HepG2 (cell line): ENCODE results near the gene MAPRE3. TPM values are rescaled to one million over a fixed set of nuclear protein-coding genes. Genes with fewer than 3 reads are reported as not detected.

ENCODE experiments used
- ELF4 ChIP-seq: sonication (generic); formaldehyde crosslinking; IDR thresholded peaks from 2 replicates; pipeline ENCODE4 v1.5.0; 2020; ENCODE audit warnings: missing genetic modification reagents, mild to moderate bottlenecking, moderate library complexity, borderline replicate concordance
- FOXA1 ChIP-seq, 2 experiments: fragments of 450-650 bp in 1 of 2; sonication (generic) in 1 of 2; formaldehyde crosslinking in 1 of 2; IDR thresholded peaks; 2 replicates each; pipeline versions ENCODE4 v1.4.0 to v1.6.1; 2016 to 2020; ENCODE audit warnings: missing genetic modification reagents in 1 of 2
- FOXK1 ChIP-seq: sonication (generic); formaldehyde crosslinking; IDR thresholded peaks from 2 replicates; pipeline ENCODE4 v1.4.0; 2020; ENCODE audit warnings: low read depth, missing genetic modification reagents, borderline replicate concordance
- HIVEP1 ChIP-seq: sonication (generic); formaldehyde crosslinking; IDR thresholded peaks from 2 replicates; pipeline ENCODE4 v1.4.0; 2020; ENCODE audit warnings: mild to moderate bottlenecking, missing genetic modification reagents
- IKZF4 ChIP-seq: sonication (generic); formaldehyde crosslinking; IDR thresholded peaks from 2 replicates; pipeline ENCODE4 v1.5.1; 2020; ENCODE audit warnings: borderline replicate concordance, mild to moderate bottlenecking, low read depth, missing genetic modification reagents; ENCODE audit errors: not compliant biosample characterization
- MED1 ChIP-seq: sonication (generic); formaldehyde crosslinking; IDR thresholded peaks from 2 replicates; pipeline ENCODE4 v1.4.0; 2020; ENCODE audit warnings: missing genetic modification reagents
- MIER3 ChIP-seq: IDR thresholded peaks from 2 replicates; pipeline ENCODE4 v1.6.1; 2016; ENCODE audit warnings: missing compliant biosample characterization, borderline replicate concordance
- MTA3 ChIP-seq: sonication (generic); formaldehyde crosslinking; IDR thresholded peaks from 2 replicates; pipeline ENCODE4 v1.4.0; 2020; ENCODE audit warnings: missing genetic modification reagents
- NFYC ChIP-seq: IDR thresholded peaks from 2 replicates; pipeline ENCODE4 v1.6.1; 2016; ENCODE audit warnings: missing genetic modification reagents, missing compliant biosample characterization
- PHF21A ChIP-seq: sonication (generic); formaldehyde crosslinking; IDR thresholded peaks from 2 replicates; pipeline ENCODE4 v1.5.0; 2020; ENCODE audit warnings: mild to moderate bottlenecking, missing genetic modification reagents
- RARA ChIP-seq: IDR thresholded peaks from 2 replicates; pipeline ENCODE4 v1.6.1; 2016; ENCODE audit warnings: missing genetic modification reagents, missing compliant biosample characterization
- RORA ChIP-seq: sonication (generic); formaldehyde crosslinking; IDR thresholded peaks from 2 replicates; pipeline ENCODE4 v1.5.0; 2020; ENCODE audit warnings: mild to moderate bottlenecking, missing genetic modification reagents, moderate library complexity
- TRIM24 ChIP-seq: sonication (generic); formaldehyde crosslinking; IDR thresholded peaks from 2 replicates; pipeline ENCODE4 v1.8.0; 2022; ENCODE audit warnings: mild to moderate bottlenecking, missing genetic modification reagents
- ZBTB3 ChIP-seq: sonication (generic); formaldehyde crosslinking; IDR thresholded peaks from 2 replicates; pipeline ENCODE4 v1.4.0; 2020; ENCODE audit warnings: low read depth, mild to moderate bottlenecking, moderate library complexity, missing genetic modification reagents, borderline replicate concordance
- ZNF101 ChIP-seq: sonication (generic); formaldehyde crosslinking; IDR thresholded peaks from 2 replicates; pipeline ENCODE4 v1.4.0; 2020; ENCODE audit warnings: mild to moderate bottlenecking, low read depth, missing genetic modification reagents, borderline replicate concordance
- ZNF136 ChIP-seq: sonication (generic); formaldehyde crosslinking; IDR thresholded peaks from 2 replicates; pipeline ENCODE4 v1.8.1; 2022; ENCODE audit warnings: low read depth, mild to moderate bottlenecking, moderate library complexity, missing genetic modification reagents
- ZNF800 ChIP-seq: sonication (generic); formaldehyde crosslinking; IDR thresholded peaks from 2 replicates; pipeline ENCODE4 v1.4.0; 2020; ENCODE audit warnings: missing genetic modification reagents
- ZNF878 ChIP-seq: sonication (generic); formaldehyde crosslinking; IDR thresholded peaks from 2 replicates; pipeline ENCODE4 v1.8.1; 2023; ENCODE audit warnings: mild to moderate bottlenecking, missing genetic modification reagents, moderate library complexity
- ZSCAN12 ChIP-seq: sonication (generic); formaldehyde crosslinking; IDR thresholded peaks from 2 replicates; pipeline ENCODE4 v1.9.0; 2021; ENCODE audit warnings: mild to moderate bottlenecking, missing genetic modification reagents
- polyA plus RNA-seq, 8 experiments: library from polyadenylated mRNA; depleted of rRNA in 3 of 8; stranded (reverse) in 7 of 8; unstranded in 1 of 8; fragments of >200 nt; fragmentation: Illumina TruSeq in 4 of 8; extraction: Trizol in 4 of 8; gene quantifications; 2 replicates each; pipeline versions ENCODE4 v1.2.1 to v1.2.3, GENCODE V29; 2011 to 2016; ENCODE audit warnings: low read depth in 4 of 8, missing spikeins in 1 of 8, mixed read lengths in 1 of 8; ENCODE audit not compliant: insufficient read depth in 1 of 8
- total RNA-seq, 5 experiments: library from RNA; depleted of rRNA; stranded (reverse); fragments of >200 nt; fragmentation: Illumina TruSeq; extraction: Trizol; gene quantifications; 2 replicates each; pipeline ENCODE4 v1.2.3, GENCODE V29; 2016; ENCODE audit warnings: low read depth in 1 of 5
- TF ChIP-seq, protein P1 (sequence below): sonication (generic); formaldehyde crosslinking; IDR thresholded peaks from 2 replicates; pipeline ENCODE4 v1.4.0; 2020; ENCODE audit warnings: mild to moderate bottlenecking, missing genetic modification reagents, borderline replicate concordance
- TF ChIP-seq, protein P2 (sequence below): sonication (generic); formaldehyde crosslinking; conservative IDR thresholded peaks from 2 replicates; pipeline ENCODE4 v1.8.0; 2022; ENCODE audit warnings: missing genetic modification reagents

Gene MAPRE3
- total and polyA plus RNA-seq, 2 of the 13 experiments (the other 11 are each of a cell fraction or from before 2014, with no cell fraction given): 0.31 to 0.91 TPM

- TF ChIP-seq ZNF800 (CRISPR knock-in tag) (peak; percentile 96), FOXK1 (CRISPR knock-in tag) (peak; percentile 33), MIER3 (peak; percentile 75), RORA (CRISPR knock-in tag) (no peak), ZNF101 (CRISPR knock-in tag) (0 out of 2 replicates have a peak, but pooled peaks have one; percentile 74), NFYC (no peak), MED1 (CRISPR knock-in tag) (no peak; the same call in 1 of the 2 replicates), ZNF136 (peak; percentile 22; the same call in 1 of the 2 replicates), ELF4 (CRISPR knock-in tag) (0 out of 2 replicates have a peak, but pooled peaks have one; percentile 66), IKZF4 (CRISPR knock-in tag) (no peak), ZSCAN12 (0 out of 2 replicates have a peak, but pooled peaks have one; percentile 54), ZNF878 (CRISPR knock-in tag) (peak; percentile 22; the same call in 1 of the 2 replicates), PHF21A (CRISPR knock-in tag) (peak; percentile 71; the same call in 1 of the 2 replicates), MTA3 (CRISPR knock-in tag) (no peak), FOXA1 (IDR thresholded peaks at IDR 0.05) (no peak), FOXA1 (CRISPR knock-in tag; IDR thresholded peaks at IDR 0.05) (peak; percentile 5; the same call in 1 of the 2 replicates), ZBTB3 (CRISPR knock-in tag) (no peak), RARA (peak; percentile 43; the same call in 1 of the 2 replicates), HIVEP1 (CRISPR knock-in tag) (no peak; the same call in 1 of the 2 replicates), TRIM24 (CRISPR knock-in tag) (no peak)
- TF ChIP-seq, protein P1, sequence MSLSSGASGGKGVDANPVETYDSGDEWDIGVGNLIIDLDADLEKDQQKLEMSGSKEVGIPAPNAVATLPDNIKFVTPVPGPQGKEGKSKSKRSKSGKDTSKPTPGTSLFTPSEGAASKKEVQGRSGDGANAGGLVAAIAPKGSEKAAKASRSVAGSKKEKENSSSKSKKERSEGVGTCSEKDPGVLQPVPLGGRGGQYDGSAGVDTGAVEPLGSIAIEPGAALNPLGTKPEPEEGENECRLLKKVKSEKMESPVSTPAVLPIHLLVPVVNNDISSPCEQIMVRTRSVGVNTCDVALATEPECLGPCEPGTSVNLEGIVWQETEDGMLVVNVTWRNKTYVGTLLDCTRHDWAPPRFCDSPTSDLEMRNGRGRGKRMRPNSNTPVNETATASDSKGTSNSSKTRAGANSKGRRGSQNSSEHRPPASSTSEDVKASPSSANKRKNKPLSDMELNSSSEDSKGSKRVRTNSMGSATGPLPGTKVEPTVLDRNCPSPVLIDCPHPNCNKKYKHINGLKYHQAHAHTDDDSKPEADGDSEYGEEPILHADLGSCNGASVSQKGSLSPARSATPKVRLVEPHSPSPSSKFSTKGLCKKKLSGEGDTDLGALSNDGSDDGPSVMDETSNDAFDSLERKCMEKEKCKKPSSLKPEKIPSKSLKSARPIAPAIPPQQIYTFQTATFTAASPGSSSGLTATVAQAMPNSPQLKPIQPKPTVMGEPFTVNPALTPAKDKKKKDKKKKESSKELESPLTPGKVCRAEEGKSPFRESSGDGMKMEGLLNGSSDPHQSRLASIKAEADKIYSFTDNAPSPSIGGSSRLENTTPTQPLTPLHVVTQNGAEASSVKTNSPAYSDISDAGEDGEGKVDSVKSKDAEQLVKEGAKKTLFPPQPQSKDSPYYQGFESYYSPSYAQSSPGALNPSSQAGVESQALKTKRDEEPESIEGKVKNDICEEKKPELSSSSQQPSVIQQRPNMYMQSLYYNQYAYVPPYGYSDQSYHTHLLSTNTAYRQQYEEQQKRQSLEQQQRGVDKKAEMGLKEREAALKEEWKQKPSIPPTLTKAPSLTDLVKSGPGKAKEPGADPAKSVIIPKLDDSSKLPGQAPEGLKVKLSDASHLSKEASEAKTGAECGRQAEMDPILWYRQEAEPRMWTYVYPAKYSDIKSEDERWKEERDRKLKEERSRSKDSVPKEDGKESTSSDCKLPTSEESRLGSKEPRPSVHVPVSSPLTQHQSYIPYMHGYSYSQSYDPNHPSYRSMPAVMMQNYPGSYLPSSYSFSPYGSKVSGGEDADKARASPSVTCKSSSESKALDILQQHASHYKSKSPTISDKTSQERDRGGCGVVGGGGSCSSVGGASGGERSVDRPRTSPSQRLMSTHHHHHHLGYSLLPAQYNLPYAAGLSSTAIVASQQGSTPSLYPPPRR (CRISPR knock-in tag): no peak
- TF ChIP-seq, protein P2, sequence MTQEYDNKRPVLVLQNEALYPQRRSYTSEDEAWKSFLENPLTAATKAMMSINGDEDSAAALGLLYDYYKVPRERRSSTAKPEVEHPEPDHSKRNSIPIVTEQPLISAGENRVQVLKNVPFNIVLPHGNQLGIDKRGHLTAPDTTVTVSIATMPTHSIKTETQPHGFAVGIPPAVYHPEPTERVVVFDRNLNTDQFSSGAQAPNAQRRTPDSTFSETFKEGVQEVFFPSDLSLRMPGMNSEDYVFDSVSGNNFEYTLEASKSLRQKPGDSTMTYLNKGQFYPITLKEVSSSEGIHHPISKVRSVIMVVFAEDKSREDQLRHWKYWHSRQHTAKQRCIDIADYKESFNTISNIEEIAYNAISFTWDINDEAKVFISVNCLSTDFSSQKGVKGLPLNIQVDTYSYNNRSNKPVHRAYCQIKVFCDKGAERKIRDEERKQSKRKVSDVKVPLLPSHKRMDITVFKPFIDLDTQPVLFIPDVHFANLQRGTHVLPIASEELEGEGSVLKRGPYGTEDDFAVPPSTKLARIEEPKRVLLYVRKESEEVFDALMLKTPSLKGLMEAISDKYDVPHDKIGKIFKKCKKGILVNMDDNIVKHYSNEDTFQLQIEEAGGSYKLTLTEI: no peak; the same call in 1 of the 2 replicates
Measured at GRCh38 chr2:27050281-27050995, 80.0 kb downstream of the MAPRE3 start (continued).
